ENCODE data around the gene ING5. TPM values are rescaled to one million over a fixed set of nuclear protein-coding genes. Genes with fewer than 3 reads are reported as not detected.

The ING5 gene
- total RNA-seq, 4 donors from 2014 or later, result 28.1 to 43.8 (median 30.3) TPM

DNA sequence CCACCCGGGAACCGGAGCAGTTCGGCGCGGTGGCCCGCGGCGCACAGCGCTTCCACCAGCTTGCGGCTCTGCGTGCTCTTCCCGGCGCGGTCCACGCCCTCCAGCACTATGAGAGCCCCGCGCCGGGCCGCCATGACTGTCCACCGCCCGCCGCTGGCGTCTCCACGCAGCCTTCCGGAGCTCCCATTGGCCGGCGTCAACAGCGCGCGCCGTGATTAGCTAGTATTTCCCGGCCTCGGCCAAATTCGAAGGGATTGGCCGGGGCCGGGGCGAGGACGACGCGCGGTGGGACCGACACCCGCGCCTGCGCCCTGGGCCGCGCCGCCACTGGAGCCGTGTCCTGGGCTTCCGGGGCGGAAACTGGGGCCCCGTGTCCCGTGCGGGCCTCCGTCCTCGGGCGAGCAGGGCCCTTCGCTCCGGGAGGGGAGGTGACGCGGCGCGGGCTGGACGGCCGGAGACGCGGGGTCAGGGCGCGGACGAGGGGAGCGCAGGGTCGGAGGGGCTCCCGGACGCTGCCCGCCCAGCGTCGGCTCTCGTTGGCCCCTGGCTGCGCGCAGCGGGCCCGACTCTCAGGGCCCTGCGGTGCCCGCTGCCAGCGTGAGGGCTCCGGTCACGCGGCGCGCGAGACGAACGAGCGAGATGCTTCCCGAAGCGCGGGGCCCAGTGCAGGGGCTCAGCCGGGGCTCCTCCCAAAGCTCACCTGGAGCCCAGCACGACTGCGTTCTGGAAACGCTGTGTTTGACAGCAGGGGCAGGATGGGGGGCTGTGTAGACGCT, 15.0 kb upstream of the ING5 start, which contains the start of gene DTYMK:
TSS of gene DTYMK (minus strand) at position 166 of the 776 bp plus-strand sequence. CDS start at position 134, 32 bp downstream.
- peak within 1 kb of the TSS; percentile 90 to 97 (median 96) for H3K27ac ChIP-seq (replicated peaks in 1 of 4)
- peaks cover 7 to 28% (median 26%) of the 10 kb centered on the region in 4 donors for H3K36me3 ChIP-seq
- H3K9me3 ChIP-seq, result no peaks in the 10 kb centered on the region
- intact Hi-C loops (cut with DNase I), result no loop called here
- H3K27me3 ChIP-seq, result no peaks in the 10 kb centered on the region
- TF ChIP-seq POLR2A (IDR thresholded peaks at IDR 0.05; ENCODE audit: low read depth) (peak; percentile 88), POLR2AphosphoS5 (IDR thresholded peaks at IDR 0.05) (peak; percentile 91 to 93), EP300 (IDR thresholded peaks at IDR 0.05) (no peak)
- TF ChIP-seq, protein P1, sequence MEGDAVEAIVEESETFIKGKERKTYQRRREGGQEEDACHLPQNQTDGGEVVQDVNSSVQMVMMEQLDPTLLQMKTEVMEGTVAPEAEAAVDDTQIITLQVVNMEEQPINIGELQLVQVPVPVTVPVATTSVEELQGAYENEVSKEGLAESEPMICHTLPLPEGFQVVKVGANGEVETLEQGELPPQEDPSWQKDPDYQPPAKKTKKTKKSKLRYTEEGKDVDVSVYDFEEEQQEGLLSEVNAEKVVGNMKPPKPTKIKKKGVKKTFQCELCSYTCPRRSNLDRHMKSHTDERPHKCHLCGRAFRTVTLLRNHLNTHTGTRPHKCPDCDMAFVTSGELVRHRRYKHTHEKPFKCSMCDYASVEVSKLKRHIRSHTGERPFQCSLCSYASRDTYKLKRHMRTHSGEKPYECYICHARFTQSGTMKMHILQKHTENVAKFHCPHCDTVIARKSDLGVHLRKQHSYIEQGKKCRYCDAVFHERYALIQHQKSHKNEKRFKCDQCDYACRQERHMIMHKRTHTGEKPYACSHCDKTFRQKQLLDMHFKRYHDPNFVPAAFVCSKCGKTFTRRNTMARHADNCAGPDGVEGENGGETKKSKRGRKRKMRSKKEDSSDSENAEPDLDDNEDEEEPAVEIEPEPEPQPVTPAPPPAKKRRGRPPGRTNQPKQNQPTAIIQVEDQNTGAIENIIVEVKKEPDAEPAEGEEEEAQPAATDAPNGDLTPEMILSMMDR (IDR thresholded peaks at IDR 0.05), result peak in 1 of 3 experiments; percentile 25
- peaks cover 24 to 42% (median 35%) of the 10 kb centered on the region in 4 donors for H3K4me1 ChIP-seq
- under 1% methylated on average over 41 of the region's 102 CpGs for WGBS
- H3K4me3 ChIP-seq, result peak within 1 kb of the TSS; percentile 85 to 99 (median 98)
- peak; percentile 97 for DNase-seq (ENCODE audit: extremely low spot score)

DNA sequence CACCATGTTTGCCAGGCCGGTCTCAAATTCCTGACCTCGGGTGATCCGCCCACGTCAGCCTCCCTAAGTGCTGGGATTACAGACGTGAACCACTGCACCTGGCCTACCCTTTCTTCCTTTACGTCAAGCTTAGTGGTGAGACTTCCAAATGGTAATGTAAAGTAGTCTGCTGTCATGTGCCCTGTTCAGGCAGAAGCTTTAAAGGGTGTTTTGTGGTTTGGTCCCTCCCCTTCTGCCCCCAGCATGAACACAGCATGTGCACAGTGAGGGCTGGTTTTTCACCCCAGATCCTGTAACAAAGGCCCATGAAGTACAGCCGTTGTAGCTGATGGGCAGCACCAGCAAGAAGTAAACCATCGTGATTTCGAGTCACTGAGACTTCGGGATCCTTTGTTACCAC, 12.5 kb upstream of the ING5 start:
- Histone ChIP-seq H3K4me1 (peaks cover 24 to 42% (median 35%) of the 10 kb centered on the region in 4 donors), H3K27me3 (no peaks in the 10 kb centered on the region), H3K9me3 (no peaks in the 10 kb centered on the region), H3K36me3 (peaks cover 7 to 41% (median 37%) of the 10 kb centered on the region in 4 donors), H3K4me3 (no peak overlapping the region), H3K27ac (replicated peaks in 1 of 4) (no peak overlapping the region)
- intact Hi-C loops (cut with DNase I), result no loop called here
- DNase-seq (ENCODE audit: extremely low spot score), result no peak
- 87% methylated on average over 10 of the region's 10 CpGs for WGBS
- TF ChIP-seq, protein P1 (IDR thresholded peaks at IDR 0.05), result no peak
- no peak for TF ChIP-seq EP300 (IDR thresholded peaks at IDR 0.05)
- TF ChIP-seq POLR2A (IDR thresholded peaks at IDR 0.05; ENCODE audit: low read depth), result no peak
- TF ChIP-seq POLR2AphosphoS5 (IDR thresholded peaks at IDR 0.05), result no peak

DNA sequence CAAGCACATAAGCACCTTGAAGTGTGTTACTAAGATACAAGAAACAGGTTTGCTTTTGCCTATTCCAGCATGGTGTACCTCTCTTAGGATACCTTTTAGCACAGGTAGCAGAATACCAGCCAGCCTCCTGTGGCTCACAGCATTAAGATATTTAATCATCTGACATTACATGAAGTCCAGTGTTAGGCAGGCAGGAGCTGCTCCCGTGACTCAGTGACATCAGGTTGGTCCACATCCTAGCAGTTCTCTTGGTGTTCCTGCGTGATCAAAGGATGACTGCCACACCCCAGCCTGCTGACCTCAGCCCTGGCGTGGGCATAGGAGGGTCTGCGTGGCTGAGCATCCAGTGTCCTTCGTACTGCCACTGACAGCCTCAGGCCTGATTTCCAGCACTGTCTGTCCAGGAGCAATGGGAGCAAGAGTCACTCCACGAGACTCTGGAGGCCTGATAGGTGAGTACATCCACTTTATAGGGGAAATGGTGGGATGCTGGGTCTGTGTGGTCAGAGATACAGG, 11.6 kb upstream of the ING5 start:
- no peak overlapping the region for H3K4me3 ChIP-seq
- 76% methylated on average over 4 of the region's 6 CpGs for WGBS
- H3K4me1 ChIP-seq, result peaks cover 24 to 41% (median 34%) of the 10 kb centered on the region in 4 donors
- TF ChIP-seq EP300 (IDR thresholded peaks at IDR 0.05) (no peak), POLR2AphosphoS5 (IDR thresholded peaks at IDR 0.05) (no peak)
- H3K27ac ChIP-seq (replicated peaks in 1 of 4), result no peak overlapping the region
- peaks cover 7 to 50% (median 47%) of the 10 kb centered on the region in 4 donors for H3K36me3 ChIP-seq
- no peaks in the 10 kb centered on the region for H3K27me3 ChIP-seq
- H3K9me3 ChIP-seq, result no peaks in the 10 kb centered on the region
- no peak for DNase-seq (ENCODE audit: extremely low spot score)
- intact Hi-C loops (cut with DNase I), result no loop called here

DNA sequence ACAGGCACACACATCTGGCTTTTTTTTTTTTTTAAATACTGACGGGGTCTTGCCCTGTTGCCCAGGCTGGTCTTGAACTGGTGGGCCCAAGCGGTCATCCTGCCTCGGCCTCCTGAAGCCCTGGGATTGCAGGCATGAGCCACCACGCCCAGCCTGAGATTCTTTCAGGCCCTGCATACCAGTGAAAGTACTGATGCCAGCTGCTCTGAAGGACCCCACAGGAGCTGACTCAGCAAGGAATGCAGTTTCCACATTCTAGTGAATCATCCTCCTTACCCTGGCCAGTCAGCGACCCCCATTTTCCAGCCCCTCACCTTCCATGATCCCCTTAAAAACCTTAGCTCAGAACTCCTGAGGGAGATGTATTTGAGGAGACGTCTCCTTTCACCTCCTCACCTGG, 9.4 kb upstream of the ING5 start:
- Histone ChIP-seq H3K36me3 (peaks cover 7 to 57% (median 52%) of the 10 kb centered on the region in 4 donors), H3K9me3 (no peaks in the 10 kb centered on the region), H3K27ac (replicated peaks in 1 of 4) (no peak overlapping the region), H3K27me3 (no peaks in the 10 kb centered on the region), H3K4me1 (peaks cover 16 to 29% (median 22%) of the 10 kb centered on the region in 4 donors), H3K4me3 (no peak overlapping the region)
- TF ChIP-seq EP300 (IDR thresholded peaks at IDR 0.05) (no peak), POLR2A (IDR thresholded peaks at IDR 0.05; ENCODE audit: low read depth) (no peak), POLR2AphosphoS5 (IDR thresholded peaks at IDR 0.05) (no peak)
- TF ChIP-seq, protein P1 (IDR thresholded peaks at IDR 0.05), result no peak
- intact Hi-C loops (cut with DNase I), result no loop called here
- DNase-seq (ENCODE audit: extremely low spot score), result no peak
- 80% methylated on average over 6 of the region's 6 CpGs for WGBS

DNA sequence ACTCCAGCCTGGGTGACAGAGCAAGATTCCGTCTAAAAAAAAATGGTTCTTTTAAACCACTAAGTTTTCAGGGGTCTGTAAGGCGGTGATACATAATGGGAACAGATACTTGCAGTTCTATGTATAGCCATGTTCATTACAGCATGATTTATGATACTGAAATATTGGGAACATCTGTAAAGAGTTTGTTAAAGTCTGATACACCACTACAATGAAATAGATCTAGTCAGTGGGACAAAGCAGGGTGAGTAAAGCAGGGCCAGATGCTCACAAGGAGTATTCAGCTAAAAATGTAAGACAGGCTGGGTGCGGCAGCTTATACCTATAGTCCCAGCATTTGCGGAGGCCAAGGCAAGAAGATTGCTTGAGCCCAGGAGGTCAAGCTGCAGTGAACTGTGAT, 6.2 kb upstream of the ING5 start:
- H3K27me3 ChIP-seq, result no peaks in the 10 kb centered on the region
- no peak overlapping the region for H3K4me3 ChIP-seq
- intact Hi-C loops (cut with DNase I), result no loop called here
- no peak for DNase-seq (ENCODE audit: extremely low spot score)
- H3K27ac ChIP-seq (replicated peaks in 1 of 4), result no peak overlapping the region
- peaks cover under 1 to 5% (median 4%) of the 10 kb centered on the region in 4 donors for H3K4me1 ChIP-seq
- 92% methylated on average over 4 of the region's 4 CpGs for WGBS
- H3K36me3 ChIP-seq, result peaks cover 7 to 46% (median 38%) of the 10 kb centered on the region in 4 donors
- TF ChIP-seq POLR2AphosphoS5 (IDR thresholded peaks at IDR 0.05) (no peak), EP300 (IDR thresholded peaks at IDR 0.05) (no peak), POLR2A (IDR thresholded peaks at IDR 0.05; ENCODE audit: low read depth) (no peak)
- TF ChIP-seq, protein P1 (IDR thresholded peaks at IDR 0.05), result no peak
- no peaks in the 10 kb centered on the region for H3K9me3 ChIP-seq
